Measurements from ENCODE around the gene COLEC12.

COLEC12 gene

GRCh38 chr18:362311-363290 is 137.9 kb downstream of the COLEC12 start:
- no peak overlapping the region for H3K27ac ChIP-seq (ENCODE audit: low read depth, low read length)
- H2AFZ ChIP-seq (ENCODE audit: insufficient read depth, low read length, poor library complexity): no peak overlapping the region
- H3K79me1 ChIP-seq (ENCODE audit: low read length): no peaks in the 10 kb centered on the region
- H4K8ac ChIP-seq (ENCODE audit: low read depth, low read length): no peak overlapping the region
- no peak for DNase-seq
- H2BK12ac ChIP-seq (ENCODE audit: low read length): no peak overlapping the region
- H3K27me3 ChIP-seq (ENCODE audit: insufficient read depth, low read length): no peaks in the 10 kb centered on the region
- H3K4ac ChIP-seq (ENCODE audit: low read depth, low read length): no peak overlapping the region
- H3K36me3 ChIP-seq (ENCODE audit: control insufficient read depth in 1 of 2, insufficient read depth in 2 of 2, low read length in 2 of 2): no peaks in the 10 kb centered on the region
- no peak overlapping the region for H3K4me2 ChIP-seq (ENCODE audit: low read length)
- no peak overlapping the region for H2AK5ac ChIP-seq (ENCODE audit: low read length)
- no peaks in the 10 kb centered on the region for H3K9me3 ChIP-seq (ENCODE audit: insufficient read depth, low read depth, low read length)
- H3K14ac ChIP-seq (ENCODE audit: low read length): no peak overlapping the region
- no peak overlapping the region for H4K12ac ChIP-seq (ENCODE audit: low read depth, low read length)
- no peak overlapping the region for H3K9ac ChIP-seq (ENCODE audit: low read length)
- no peak overlapping the region for H2BK120ac ChIP-seq (ENCODE audit: insufficient read depth, low read length, poor library complexity)
- no peak overlapping the region for H3K18ac ChIP-seq (ENCODE audit: low read length)
- no CpG with 5 or more reads among the region's 12 CpGs for whole genome bisulfite sequencing (ENCODE audit: extremely low coverage, insufficient coverage, insufficient read length)
- H3K79me2 ChIP-seq (ENCODE audit: control insufficient read depth, insufficient read depth, low read length, poor library complexity): no peaks in the 10 kb centered on the region
- H3K4me3 ChIP-seq (ENCODE audit: low read depth, low read length): no peak overlapping the region
- H3K4me1 ChIP-seq (ENCODE audit: control insufficient read depth in 1 of 2, insufficient read depth in 2 of 2, low read length in 2 of 2): peaks cover 15 to 16% of the 10 kb centered on the region in 2 experiments
- H3K23ac ChIP-seq (ENCODE audit: low read length): no peak overlapping the region
- H2BK5ac ChIP-seq (ENCODE audit: low read depth, low read length, poor library complexity): no peak overlapping the region
- no peak overlapping the region for H4K91ac ChIP-seq (ENCODE audit: low read depth, low read length)

GRCh38 chr18:361941-362310 is 138.6 kb downstream of the COLEC12 start:
- H2BK5ac ChIP-seq (ENCODE audit: low read depth, low read length, poor library complexity): no peak overlapping the region
- no peak overlapping the region for H2AFZ ChIP-seq (ENCODE audit: insufficient read depth, low read length, poor library complexity)
- H3K23ac ChIP-seq (ENCODE audit: low read length): no peak overlapping the region
- peak; percentile 79 to 91 for DNase-seq
- no peak overlapping the region for H3K4ac ChIP-seq (ENCODE audit: low read depth, low read length)
- H2AK5ac ChIP-seq (ENCODE audit: low read length): no peak overlapping the region
- no peak overlapping the region for H3K27ac ChIP-seq (ENCODE audit: low read depth, low read length)
- H3K4me2 ChIP-seq (ENCODE audit: low read length): no peak overlapping the region
- H3K9me3 ChIP-seq (ENCODE audit: insufficient read depth, low read depth, low read length): no peaks in the 10 kb centered on the region
- H3K18ac ChIP-seq (ENCODE audit: low read length): no peak overlapping the region
- H3K4me1 ChIP-seq (ENCODE audit: control insufficient read depth in 1 of 2, insufficient read depth in 2 of 2, low read length in 2 of 2): peaks cover 14 to 15% of the 10 kb centered on the region in 2 experiments
- H3K79me2 ChIP-seq (ENCODE audit: control insufficient read depth, insufficient read depth, low read length, poor library complexity): no peaks in the 10 kb centered on the region
- no peak overlapping the region for H4K91ac ChIP-seq (ENCODE audit: low read depth, low read length)
- no peak overlapping the region for H3K9ac ChIP-seq (ENCODE audit: low read length)
- WGBS (ENCODE audit: extremely low coverage, insufficient coverage, insufficient read length): no CpG with 5 or more reads among the region's 7 CpGs
- H3K79me1 ChIP-seq (ENCODE audit: low read length): no peaks in the 10 kb centered on the region
- H2BK12ac ChIP-seq (ENCODE audit: low read length): no peak overlapping the region
- no peak overlapping the region for H3K4me3 ChIP-seq (ENCODE audit: low read depth, low read length)
- H3K27me3 ChIP-seq (ENCODE audit: insufficient read depth, low read length): no peaks in the 10 kb centered on the region
- no peak overlapping the region for H2BK120ac ChIP-seq (ENCODE audit: insufficient read depth, low read length, poor library complexity)
- no peak overlapping the region for H4K12ac ChIP-seq (ENCODE audit: low read depth, low read length)
- H3K36me3 ChIP-seq (ENCODE audit: control insufficient read depth in 1 of 2, insufficient read depth in 2 of 2, low read length in 2 of 2): no peaks in the 10 kb centered on the region
- H3K14ac ChIP-seq (ENCODE audit: low read length): no peak overlapping the region
- H4K8ac ChIP-seq (ENCODE audit: low read depth, low read length): no peak overlapping the region

GRCh38 chr18:361100-361732 is 139.3 kb downstream of the COLEC12 start:
- Histone ChIP-seq H3K23ac (ENCODE audit: low read length) (no peak overlapping the region), H4K12ac (ENCODE audit: low read depth, low read length) (no peak overlapping the region), H3K27ac (ENCODE audit: low read depth, low read length) (no peak overlapping the region), H4K91ac (ENCODE audit: low read depth, low read length) (no peak overlapping the region), H3K4me3 (ENCODE audit: low read depth, low read length) (no peak overlapping the region), H4K8ac (ENCODE audit: low read depth, low read length) (no peak overlapping the region), H2BK120ac (ENCODE audit: insufficient read depth, low read length, poor library complexity) (no peak overlapping the region), H3K4me2 (ENCODE audit: low read length) (no peak overlapping the region), H2BK5ac (ENCODE audit: low read depth, low read length, poor library complexity) (no peak overlapping the region), H3K27me3 (ENCODE audit: insufficient read depth, low read length) (no peaks in the 10 kb centered on the region), H3K4ac (ENCODE audit: low read depth, low read length) (no peak overlapping the region), H2AFZ (ENCODE audit: insufficient read depth, low read length, poor library complexity) (no peak overlapping the region), H3K79me2 (ENCODE audit: control insufficient read depth, insufficient read depth, low read length, poor library complexity) (no peaks in the 10 kb centered on the region), H2BK12ac (ENCODE audit: low read length) (no peak overlapping the region), H3K9me3 (ENCODE audit: insufficient read depth, low read depth, low read length) (no peaks in the 10 kb centered on the region), H3K14ac (ENCODE audit: low read length) (no peak overlapping the region), H3K9ac (ENCODE audit: low read length) (no peak overlapping the region), H3K36me3 (ENCODE audit: control insufficient read depth in 1 of 2, insufficient read depth in 2 of 2, low read length in 2 of 2) (no peaks in the 10 kb centered on the region), H2AK5ac (ENCODE audit: low read length) (no peak overlapping the region), H3K4me1 (ENCODE audit: control insufficient read depth in 1 of 2, insufficient read depth in 2 of 2, low read length in 2 of 2) (peaks cover 7 to 10% of the 10 kb centered on the region in 2 experiments), H3K79me1 (ENCODE audit: low read length) (no peaks in the 10 kb centered on the region), H3K18ac (ENCODE audit: low read length) (no peak overlapping the region)
- no CpG with 5 or more reads among the region's 7 CpGs for WGBS (ENCODE audit: extremely low coverage, insufficient coverage, insufficient read length)
- DNase-seq: no peak

GRCh38 chr18:360676-361075 is 139.8 kb downstream of the COLEC12 start:
- H3K79me1 ChIP-seq (ENCODE audit: low read length): no peaks in the 10 kb centered on the region
- no peak overlapping the region for H4K12ac ChIP-seq (ENCODE audit: low read depth, low read length)
- no peak overlapping the region for H3K18ac ChIP-seq (ENCODE audit: low read length)
- H3K4ac ChIP-seq (ENCODE audit: low read depth, low read length): no peak overlapping the region
- no peak overlapping the region for H2BK5ac ChIP-seq (ENCODE audit: low read depth, low read length, poor library complexity)
- H2AK5ac ChIP-seq (ENCODE audit: low read length): no peak overlapping the region
- H3K4me2 ChIP-seq (ENCODE audit: low read length): no peak overlapping the region
- H3K36me3 ChIP-seq (ENCODE audit: control insufficient read depth in 1 of 2, insufficient read depth in 2 of 2, low read length in 2 of 2): no peaks in the 10 kb centered on the region
- no peak overlapping the region for H2AFZ ChIP-seq (ENCODE audit: insufficient read depth, low read length, poor library complexity)
- H3K79me2 ChIP-seq (ENCODE audit: control insufficient read depth, insufficient read depth, low read length, poor library complexity): no peaks in the 10 kb centered on the region
- no peaks in the 10 kb centered on the region for H3K9me3 ChIP-seq (ENCODE audit: insufficient read depth, low read depth, low read length)
- H3K14ac ChIP-seq (ENCODE audit: low read length): no peak overlapping the region
- H3K4me3 ChIP-seq (ENCODE audit: low read depth, low read length): no peak overlapping the region
- no peaks in the 10 kb centered on the region for H3K27me3 ChIP-seq (ENCODE audit: insufficient read depth, low read length)
- no peak overlapping the region for H3K9ac ChIP-seq (ENCODE audit: low read length)
- H3K4me1 ChIP-seq (ENCODE audit: control insufficient read depth in 1 of 2, insufficient read depth in 2 of 2, low read length in 2 of 2): peaks cover 3 to 10% of the 10 kb centered on the region in 2 experiments
- no peak overlapping the region for H4K8ac ChIP-seq (ENCODE audit: low read depth, low read length)
- WGBS (ENCODE audit: extremely low coverage, insufficient coverage, insufficient read length): no CpG with 5 or more reads among the region's 2 CpGs
- no peak overlapping the region for H2BK120ac ChIP-seq (ENCODE audit: insufficient read depth, low read length, poor library complexity)
- H3K27ac ChIP-seq (ENCODE audit: low read depth, low read length): no peak overlapping the region
- no peak for DNase-seq
- no peak overlapping the region for H3K23ac ChIP-seq (ENCODE audit: low read length)
- H2BK12ac ChIP-seq (ENCODE audit: low read length): no peak overlapping the region
- no peak overlapping the region for H4K91ac ChIP-seq (ENCODE audit: low read depth, low read length)
